D721Med (cell line): ENCODE data around the gene MBLAC1.

Experiments used
- DNase-seq: peaks from one replicate; pipeline ENCODE4 v3.0.0; 2011; ENCODE audit warnings: low spot score; ENCODE audit not compliant: insufficient read length
- FAIRE-seq: peaks from 2 replicates; lab custom pipeline; 2011; peaks lifted over from hg19 to GRCh38; lab: Jason Lieb, UNC
- CTCF ChIP-seq: IDR thresholded peaks from 2 replicates; pipeline ENCODE4 v1.5.1; 2012; ENCODE audit warnings: mild to moderate bottlenecking, control low read depth; ENCODE audit not compliant: insufficient read depth; ENCODE audit errors: missing control alignments

The MBLAC1 gene

GRCh38 chr7:100148559-100149328, 22.0 kb downstream of the MBLAC1 start, which contains the start of gene LAMTOR4:
Gene LAMTOR4 (plus strand): TSS chr7:100148918. CDS start chr7:100148973, 55 bp downstream.
- DNase-seq: peak; percentile 95
- no peak for TF ChIP-seq CTCF
- FAIRE-seq: peak; percentile 75

- DNase-seq (no peak), FAIRE-seq (no peak)
- TF ChIP-seq CTCF: no peak
These were observed 25.6 kb downstream of the MBLAC1 start for GRCh38 chr7:100152404-100152803.

- TF ChIP-seq CTCF: no peak
- DNase-seq (no peak), FAIRE-seq (no peak)
These were observed 26.3 kb downstream of the MBLAC1 start for GRCh38 chr7:100152937-100153666.

GRCh38 chr7:100153708-100154535, 27.2 kb downstream of the MBLAC1 start:
- no peak for TF ChIP-seq CTCF
- FAIRE-seq: no peak
- DNase-seq: no peak

- DNase-seq (no peak), FAIRE-seq (no peak)
- no peak for TF ChIP-seq CTCF
These were observed 28.1 kb downstream of the MBLAC1 start for GRCh38 chr7:100154651-100155491.

GRCh38 chr7:100155553-100156317, 29.0 kb downstream of the MBLAC1 start:
- TF ChIP-seq CTCF: no peak
- DNase-seq (no peak), FAIRE-seq (no peak)
